ENCODE results near the gene CORO1C. TPM values are rescaled to one million over a fixed set of nuclear protein-coding genes. Genes with fewer than 3 reads are reported as not detected.

CORO1C gene
- total and polyA plus RNA-seq, 9 of the 15 experiments (the other 6 are each of a cell fraction or from before 2014, with no cell fraction given), result 55.2 to 280 (median 150) TPM

DNA sequence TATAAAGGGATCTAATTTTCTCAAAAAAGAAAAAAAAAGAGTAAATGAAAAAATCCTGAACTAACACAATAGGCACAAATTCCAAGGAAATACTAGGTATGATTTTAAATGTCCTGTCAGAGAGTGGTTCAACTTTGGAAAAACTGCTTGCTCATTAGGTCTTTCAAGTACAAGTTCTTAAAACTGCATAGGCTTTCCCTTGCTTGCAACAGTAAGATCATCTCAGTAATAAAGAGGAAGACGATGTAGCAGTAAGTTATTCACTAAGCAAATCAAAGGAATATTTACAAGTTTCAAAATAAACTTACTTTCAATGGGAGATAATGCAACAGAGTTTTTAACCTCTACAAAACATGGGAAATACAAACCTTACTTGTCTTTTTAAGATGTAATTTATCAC, 21.6 kb downstream of the CORO1C start (continued):
- TF ChIP-seq, protein P1, sequence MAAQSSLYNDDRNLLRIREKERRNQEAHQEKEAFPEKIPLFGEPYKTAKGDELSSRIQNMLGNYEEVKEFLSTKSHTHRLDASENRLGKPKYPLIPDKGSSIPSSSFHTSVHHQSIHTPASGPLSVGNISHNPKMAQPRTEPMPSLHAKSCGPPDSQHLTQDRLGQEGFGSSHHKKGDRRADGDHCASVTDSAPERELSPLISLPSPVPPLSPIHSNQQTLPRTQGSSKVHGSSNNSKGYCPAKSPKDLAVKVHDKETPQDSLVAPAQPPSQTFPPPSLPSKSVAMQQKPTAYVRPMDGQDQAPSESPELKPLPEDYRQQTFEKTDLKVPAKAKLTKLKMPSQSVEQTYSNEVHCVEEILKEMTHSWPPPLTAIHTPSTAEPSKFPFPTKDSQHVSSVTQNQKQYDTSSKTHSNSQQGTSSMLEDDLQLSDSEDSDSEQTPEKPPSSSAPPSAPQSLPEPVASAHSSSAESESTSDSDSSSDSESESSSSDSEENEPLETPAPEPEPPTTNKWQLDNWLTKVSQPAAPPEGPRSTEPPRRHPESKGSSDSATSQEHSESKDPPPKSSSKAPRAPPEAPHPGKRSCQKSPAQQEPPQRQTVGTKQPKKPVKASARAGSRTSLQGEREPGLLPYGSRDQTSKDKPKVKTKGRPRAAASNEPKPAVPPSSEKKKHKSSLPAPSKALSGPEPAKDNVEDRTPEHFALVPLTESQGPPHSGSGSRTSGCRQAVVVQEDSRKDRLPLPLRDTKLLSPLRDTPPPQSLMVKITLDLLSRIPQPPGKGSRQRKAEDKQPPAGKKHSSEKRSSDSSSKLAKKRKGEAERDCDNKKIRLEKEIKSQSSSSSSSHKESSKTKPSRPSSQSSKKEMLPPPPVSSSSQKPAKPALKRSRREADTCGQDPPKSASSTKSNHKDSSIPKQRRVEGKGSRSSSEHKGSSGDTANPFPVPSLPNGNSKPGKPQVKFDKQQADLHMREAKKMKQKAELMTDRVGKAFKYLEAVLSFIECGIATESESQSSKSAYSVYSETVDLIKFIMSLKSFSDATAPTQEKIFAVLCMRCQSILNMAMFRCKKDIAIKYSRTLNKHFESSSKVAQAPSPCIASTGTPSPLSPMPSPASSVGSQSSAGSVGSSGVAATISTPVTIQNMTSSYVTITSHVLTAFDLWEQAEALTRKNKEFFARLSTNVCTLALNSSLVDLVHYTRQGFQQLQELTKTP (IDR thresholded peaks at IDR 0.05; ENCODE audit: low read depth in 1 of 2, partially characterized antibody in 2 of 2), result no peak
- TF ChIP-seq MEIS2 (IDR thresholded peaks at IDR 0.05; ENCODE audit: partially characterized antibody), result no peak

DNA sequence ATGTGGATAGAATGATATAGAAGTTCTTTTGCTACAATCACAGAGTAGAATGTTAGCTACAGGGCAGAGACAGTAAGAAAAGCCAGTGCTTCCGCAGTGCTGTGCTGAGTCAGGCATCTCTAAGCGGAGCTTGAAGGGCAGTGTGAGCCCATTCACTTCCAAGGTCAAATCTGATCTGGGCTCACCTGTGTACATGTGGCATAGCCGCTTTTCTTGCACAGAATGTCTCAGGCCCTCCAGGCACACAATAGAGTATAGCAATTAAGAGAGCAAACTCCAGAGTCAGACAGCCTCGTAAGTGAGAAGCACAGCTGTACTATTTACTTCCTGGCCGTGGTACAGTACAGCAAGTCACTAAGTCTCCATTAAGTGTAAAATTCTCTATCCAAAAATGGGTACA, 26.8 kb downstream of the CORO1C start:
- intact Hi-C loops (cut with micrococcal nuclease) (no loop called here), in situ Hi-C loops (cut with MboI) (no loop called here)
- WGBS (ENCODE audit: insufficient coverage, low coverage, missing lambda C conversion rate), result 73% methylated on average over 5 of the region's 5 CpGs
- no peak for DNase-seq (ENCODE audit: extremely low read depth in 1 of 4, low spot score in 3 of 4)
- Histone ChIP-seq H3K27me3 (ENCODE audit: control insufficient read depth in 2 of 2, insufficient read depth in 2 of 2, low read length in 2 of 2) (no peaks in the 10 kb centered on the region), H2AFZ (ENCODE audit: low read depth, low read length) (no peak overlapping the region), H3K27ac (ENCODE audit: extremely low read depth, low read depth, low read length) (no peak overlapping the region), H3K36me3 (ENCODE audit: control insufficient read depth, insufficient read depth, low read length) (peaks cover 47% of the 10 kb centered on the region), H3K4me2 (ENCODE audit: insufficient read depth, low read length) (no peak overlapping the region), H3K4me3 (no peak overlapping the region), H3K9ac (ENCODE audit: insufficient read depth in 1 of 2, low read depth in 2 of 2, low read length in 2 of 2) (no peak overlapping the region), H4K20me1 (replicated peaks; ENCODE audit: control insufficient read depth, insufficient read depth, low read length) (peaks cover 34% of the 10 kb centered on the region), H3K79me2 (ENCODE audit: control insufficient read depth, insufficient read depth, low read length) (peaks cover 90% of the 10 kb centered on the region), H3K9me3 (replicated peaks; ENCODE audit: control insufficient read depth, insufficient read depth, low read depth, low read length) (no peaks in the 10 kb centered on the region), H3K9me1 (ENCODE audit: control insufficient read depth, insufficient read depth, low read length) (peaks cover 10% of the 10 kb centered on the region), H3K4me1 (replicated peaks in 1 of 2; ENCODE audit: control insufficient read depth in 2 of 2, insufficient read depth in 2 of 2, low read length in 2 of 2) (peaks cover 13 to 37% of the 10 kb centered on the region in 2 experiments)
- ATAC-seq, result no peak
- POLR2A ChIA-PET, result interaction anchor here (0.5 to 4.2 kb wide), 4 partner anchors 8 to 985 kb away, joined by 3 to 52 read pairs (median 6); no protein-coding TSS in a partner anchor
- no TSS peak for BruUV-seq (replicated peaks)
- CTCF ChIA-PET (ENCODE audit: low intra/inter-chr PET ratio), result no interaction called here
- TF ChIP-seq ESRRA (IDR thresholded peaks at IDR 0.05; ENCODE audit: borderline replicate concordance, low read depth) (peak; percentile 92; the same call in 1 of the 2 replicates), TBL1XR1 (IDR thresholded peaks at IDR 0.05; ENCODE audit: low read length in 2 of 2) (no peak), C11orf30 (IDR thresholded peaks at IDR 0.05; ENCODE audit: low read depth) (peak; percentile 39), FOXJ3 (CRISPR knock-in tag; IDR thresholded peaks at IDR 0.05) (no peak), ZNF316 (IDR thresholded peaks at IDR 0.05) (peak; percentile 49), MAFK (IDR thresholded peaks at IDR 0.05; ENCODE audit: low read length) (0 out of 2 replicates have a peak, but pooled peaks have one; percentile 11)
- no peak for FAIRE-seq
